Astrocyte of the spinal cord (primary cell): ENCODE results near the gene TEX264.

Source experiments
- DNase-seq: peaks from one replicate; pipeline ENCODE4 v3.0.0; 2011; ENCODE audit warnings: low read depth, low spot score
- H3K4me3 ChIP-seq: 2 replicates; pipeline ENCODE4 v1.5.1; 2011; ENCODE audit warnings: low read depth, mild to moderate bottlenecking, low read length, moderate library complexity
- CTCF ChIP-seq: IDR thresholded peaks from 2 replicates; pipeline ENCODE4 v1.5.1; 2012; ENCODE audit warnings: low read depth, mild to moderate bottlenecking, low read length, inconsistent platforms
- in situ Hi-C: cut with HindIII; loops from 2 replicates; pipeline ENCODE4 v1.10.0; 2017; ENCODE audit warnings: low sequenced_read_pairs

Gene TEX264

GRCh38 chr3:51684971-51685751 lies 14.1 kb downstream of the TEX264 start:
- no peak for TF ChIP-seq CTCF
- DNase-seq = no peak
- no peak overlapping the region for H3K4me3 ChIP-seq
- in situ Hi-C loops = no loop called here

GRCh38 chr3:51686056-51686455 lies 15.0 kb downstream of the TEX264 start:
- in situ Hi-C loops = no loop called here
- no peak for DNase-seq
- no peak for TF ChIP-seq CTCF
- H3K4me3 ChIP-seq = no peak overlapping the region

GRCh38 chr3:51686512-51687215 lies 15.6 kb downstream of the TEX264 start:
- no peak for DNase-seq
- in situ Hi-C loops = no loop called here
- no peak for TF ChIP-seq CTCF
- no peak overlapping the region for H3K4me3 ChIP-seq

- no peak for TF ChIP-seq CTCF
- in situ Hi-C loops = no loop called here
- DNase-seq = no peak
- no peak overlapping the region for H3K4me3 ChIP-seq
Measured at GRCh38 chr3:51687431-51688205, 16.6 kb downstream of the TEX264 start.

GRCh38 chr3:51688206-51688600 lies 17.2 kb downstream of the TEX264 start:
- no peak for TF ChIP-seq CTCF
- in situ Hi-C loops = no loop called here
- DNase-seq = no peak
- no peak overlapping the region for H3K4me3 ChIP-seq

GRCh38 chr3:51691021-51691420 lies 20.0 kb downstream of the TEX264 start:
- no peak for TF ChIP-seq CTCF
- in situ Hi-C loops = no loop called here
- H3K4me3 ChIP-seq = no peak overlapping the region
- DNase-seq = no peak
